Measurements from ENCODE around the gene ABO. TPM values are rescaled to one million over a fixed set of nuclear protein-coding genes. Genes with fewer than 3 reads are reported as not detected.
A peak's percentile ranks its signal among the peaks of the same experiment; 100 is the strongest.
"Not testable (repeated sequence)": the region's sequence is repeated elsewhere in the genome, so short reads cannot be mapped to it uniquely, and the experiment has no call there.

The ABO gene
- total RNA-seq, 2 experiments from 2014 or later = 0.19 to 0.31 TPM

DNA sequence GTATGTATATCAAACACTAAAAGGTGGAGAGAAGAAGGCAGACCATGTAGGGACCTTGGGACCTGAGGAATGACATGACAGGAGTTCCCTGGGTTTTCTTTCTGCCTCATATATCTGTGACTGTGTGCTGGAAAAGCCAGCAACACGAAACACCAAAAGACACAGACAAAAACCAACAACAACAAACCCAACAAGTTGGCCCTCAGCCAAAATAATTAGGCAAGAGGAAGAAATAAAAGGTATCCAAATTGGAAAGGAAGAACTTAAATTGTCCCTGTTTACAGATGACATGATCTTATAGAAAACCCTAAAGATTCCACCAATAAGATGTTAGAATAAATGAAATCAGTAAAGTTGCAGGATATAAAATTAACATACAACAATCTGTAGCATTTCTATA is 21.7 kb downstream of the ABO start:
- intact Hi-C loops (cut with DNase I, micrococcal nuclease) = no loop called here
- ATAC-seq (ENCODE audit: poor library complexity) (no peak), DNase-seq (no peak)
- H3K27me3 Mint-ChIP-seq = no peaks in the 10 kb centered on the region
- Histone ChIP-seq H3K9me3 (ENCODE audit: control insufficient read depth in 1 of 2, insufficient read depth in 1 of 2, low read length in 2 of 2) (peaks cover 0 to 10% of the 10 kb centered on the region in 2 experiments), H3K4me3 (ENCODE audit: low read length) (no peak overlapping the region), H3K36me3 (ENCODE audit: insufficient read depth, low read length) (no peaks in the 10 kb centered on the region), H3K27ac (ENCODE audit: low read depth in 1 of 2, low read length in 2 of 2) (no peak overlapping the region), H3K4me1 (ENCODE audit: insufficient read depth, low read length) (peaks cover 12% of the 10 kb centered on the region), H3K27me3 (ENCODE audit: control insufficient read depth in 1 of 2, insufficient read depth in 2 of 2, low read length in 2 of 2) (no peaks in the 10 kb centered on the region)
- CTCF ChIA-PET = no interaction called here
- no peaks in the 10 kb centered on the region for H3K36me3 Mint-ChIP-seq (ENCODE audit: low read depth)
- H3K27ac Mint-ChIP-seq = no peak overlapping the region
- no peaks in the 10 kb centered on the region for H3K9me3 Mint-ChIP-seq
- no peak for TF ChIP-seq CTCF (IDR thresholded peaks at IDR 0.05)
- peaks cover 7% of the 10 kb centered on the region for H3K4me1 Mint-ChIP-seq (ENCODE audit: low read depth)
- H3K4me3 Mint-ChIP-seq = no peak overlapping the region
- POLR2A ChIA-PET = no interaction called here

- CTCF ChIA-PET = no interaction called here
- no peaks in the 10 kb centered on the region for H3K27me3 Mint-ChIP-seq
Measured at GRCh38 chr9:133252301-133253020, 22.5 kb downstream of the ABO start.

DNA sequence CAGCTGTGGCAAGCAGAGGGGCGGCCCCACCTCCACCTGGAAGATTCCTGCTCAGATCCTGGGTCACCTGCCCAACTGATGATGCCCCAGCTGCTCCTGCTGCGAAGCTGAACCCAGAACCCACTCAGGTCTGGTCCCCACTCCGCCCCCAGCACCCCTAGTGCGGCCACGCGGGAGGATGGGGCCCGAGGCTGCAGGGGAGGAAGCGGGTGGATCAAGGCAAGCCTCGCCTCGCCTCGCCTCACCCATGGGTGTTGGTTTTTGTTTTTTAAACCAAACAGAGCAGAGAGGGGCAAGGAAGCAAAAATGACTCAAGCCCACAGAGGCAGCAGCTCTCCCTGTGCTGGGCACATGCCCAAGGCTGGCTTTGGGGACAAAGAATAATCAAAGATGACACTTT is 23.2 kb downstream of the ABO start:
- peaks cover 0 to 9% of the 10 kb centered on the region in 2 experiments for H3K9me3 ChIP-seq (ENCODE audit: control insufficient read depth in 1 of 2, insufficient read depth in 1 of 2, low read length in 2 of 2)
- H3K27ac ChIP-seq (ENCODE audit: low read depth in 1 of 2, low read length in 2 of 2) = no peak overlapping the region
- Mint-ChIP-seq H3K36me3 (ENCODE audit: low read depth) (no peaks in the 10 kb centered on the region), H3K4me1 (ENCODE audit: low read depth) (peaks cover 7% of the 10 kb centered on the region), H3K9me3 (no peaks in the 10 kb centered on the region), H3K4me3 (no peak overlapping the region), H3K27ac (no peak overlapping the region), H3K27me3 (no peaks in the 10 kb centered on the region)
- POLR2A ChIA-PET = no interaction called here
- intact Hi-C loops (cut with DNase I, micrococcal nuclease) = no loop called here
- CTCF ChIA-PET = no interaction called here
- H3K27me3 ChIP-seq (ENCODE audit: control insufficient read depth in 1 of 2, insufficient read depth in 2 of 2, low read length in 2 of 2) = no peaks in the 10 kb centered on the region
- peaks cover 12% of the 10 kb centered on the region for H3K4me1 ChIP-seq (ENCODE audit: insufficient read depth, low read length)
- no peak for TF ChIP-seq CTCF (IDR thresholded peaks at IDR 0.05)
- H3K36me3 ChIP-seq (ENCODE audit: insufficient read depth, low read length) = no peaks in the 10 kb centered on the region
- no peak for DNase-seq
- peak overlapping the region; percentile 16 for H3K4me3 ChIP-seq (ENCODE audit: low read length)
- no peak for ATAC-seq (ENCODE audit: poor library complexity)

More at GRCh38 chr9:133252301-133253020, 22.5 kb downstream of the ABO start:
- no peaks in the 10 kb centered on the region for H3K36me3 Mint-ChIP-seq (ENCODE audit: low read depth)
- peak overlapping the region; percentile 16 for H3K4me3 ChIP-seq (ENCODE audit: low read length)
- H3K36me3 ChIP-seq (ENCODE audit: insufficient read depth, low read length) = no peaks in the 10 kb centered on the region
- H3K9me3 ChIP-seq (ENCODE audit: control insufficient read depth in 1 of 2, insufficient read depth in 1 of 2, low read length in 2 of 2) = peaks cover 0 to 10% of the 10 kb centered on the region in 2 experiments
- no peak overlapping the region for H3K27ac Mint-ChIP-seq
- H3K4me3 Mint-ChIP-seq = no peak overlapping the region
- peaks cover 12% of the 10 kb centered on the region for H3K4me1 ChIP-seq (ENCODE audit: insufficient read depth, low read length)
- DNase-seq (no peak), ATAC-seq (ENCODE audit: poor library complexity) (no peak)
- no peaks in the 10 kb centered on the region for H3K27me3 ChIP-seq (ENCODE audit: control insufficient read depth in 1 of 2, insufficient read depth in 2 of 2, low read length in 2 of 2)
- no peaks in the 10 kb centered on the region for H3K9me3 Mint-ChIP-seq
- TF ChIP-seq CTCF (IDR thresholded peaks at IDR 0.05) = no peak
- intact Hi-C loops (cut with DNase I, micrococcal nuclease) = no loop called here
- peaks cover 7% of the 10 kb centered on the region for H3K4me1 Mint-ChIP-seq (ENCODE audit: low read depth)
- POLR2A ChIA-PET = no interaction called here
- no peak overlapping the region for H3K27ac ChIP-seq (ENCODE audit: low read depth in 1 of 2, low read length in 2 of 2)

DNA sequence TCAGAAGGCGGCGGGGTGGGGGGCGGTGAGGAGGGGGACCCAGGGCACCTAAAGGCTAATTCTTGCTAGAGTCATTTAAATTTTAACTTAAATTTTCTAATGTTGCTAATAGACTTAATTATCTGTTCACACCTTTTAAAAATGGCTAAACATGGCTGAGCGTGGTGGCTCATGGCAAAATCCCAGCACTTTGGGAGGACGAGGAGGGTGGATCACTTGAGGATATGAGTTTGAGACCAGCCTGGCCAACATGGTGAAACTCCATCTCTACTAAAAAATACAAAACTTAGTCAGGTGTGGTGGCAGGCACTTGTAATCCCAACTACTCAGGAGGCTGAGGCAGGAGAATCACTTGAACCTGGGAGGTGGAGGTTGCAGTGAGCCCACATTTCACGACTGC is 23.8 kb downstream of the ABO start:
- H3K36me3 Mint-ChIP-seq (ENCODE audit: low read depth); H3K4me3 ChIP-seq (ENCODE audit: low read length); H3K9me3 ChIP-seq (ENCODE audit: control insufficient read depth in 1 of 2, insufficient read depth in 1 of 2, low read length in 2 of 2); H3K27me3 ChIP-seq (ENCODE audit: control insufficient read depth in 1 of 2, insufficient read depth in 2 of 2, low read length in 2 of 2); H3K36me3 ChIP-seq (ENCODE audit: insufficient read depth, low read length); H3K4me3 Mint-ChIP-seq; H3K4me1 Mint-ChIP-seq (ENCODE audit: low read depth); intact Hi-C loops (cut with DNase I, micrococcal nuclease); POLR2A ChIA-PET; ATAC-seq (ENCODE audit: poor library complexity); H3K9me3 Mint-ChIP-seq; CTCF ChIA-PET; H3K27me3 Mint-ChIP-seq; H3K27ac ChIP-seq (ENCODE audit: low read depth in 1 of 2, low read length in 2 of 2); H3K27ac Mint-ChIP-seq; DNase-seq: not testable (repeated sequence)
- peaks cover 12% of the 10 kb centered on the region for H3K4me1 ChIP-seq (ENCODE audit: insufficient read depth, low read length)

Measured in CD4-positive, alpha-beta T cell (primary cell).